HG03066 (cell line): ENCODE measurements around the gene GABBR2.
"Not testable (repeated sequence)": the region's sequence is repeated elsewhere in the genome, so short reads cannot be mapped to it uniquely, and the experiment has no call there.

ENCODE experiments used
- ATAC-seq: cut with Tn5 transposase; IDR thresholded peaks from one replicate; pipeline ENCODE4 v1.9.1; 2021; ENCODE audit warnings: low read depth; ENCODE audit not compliant: unreplicated experiment

The GABBR2 gene

DNA sequence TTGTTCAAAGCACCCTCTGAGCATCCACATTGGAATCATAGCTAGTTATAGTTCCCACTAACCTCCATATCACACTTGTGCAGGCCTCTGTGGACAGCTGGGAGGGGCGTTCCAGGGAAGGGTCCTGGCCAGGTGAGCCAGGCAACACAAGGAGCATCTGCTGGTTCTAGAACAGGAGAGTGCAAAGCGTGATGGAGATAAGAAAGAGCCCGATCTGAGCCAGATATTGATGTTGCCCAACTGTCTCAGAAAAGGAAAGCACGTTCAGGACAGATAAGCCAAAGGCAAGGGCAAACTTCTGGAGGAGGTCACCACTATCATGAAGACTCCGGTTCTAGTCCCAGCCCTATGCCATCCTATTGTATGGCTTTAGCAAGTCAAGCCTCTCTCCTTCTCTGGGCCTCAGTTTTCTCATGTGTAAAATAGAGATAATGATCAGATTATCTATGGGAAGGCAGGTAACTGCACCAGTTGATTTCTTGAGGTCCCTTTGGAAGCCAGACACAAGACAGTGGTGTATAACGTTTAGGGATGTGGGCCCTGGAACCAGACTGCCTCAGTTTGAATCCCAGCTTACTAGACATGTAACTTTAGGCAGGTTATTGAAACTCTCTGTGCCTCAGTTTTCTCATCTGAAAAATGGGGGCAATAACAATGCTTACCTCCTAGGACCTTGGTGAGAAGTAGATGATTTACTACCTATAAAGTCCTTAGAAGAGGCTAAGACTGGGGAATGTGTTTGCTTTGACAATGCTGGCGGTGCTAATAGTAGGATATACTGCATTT lies 19.8 kb downstream of the GABBR2 start:
- no peak for ATAC-seq

DNA sequence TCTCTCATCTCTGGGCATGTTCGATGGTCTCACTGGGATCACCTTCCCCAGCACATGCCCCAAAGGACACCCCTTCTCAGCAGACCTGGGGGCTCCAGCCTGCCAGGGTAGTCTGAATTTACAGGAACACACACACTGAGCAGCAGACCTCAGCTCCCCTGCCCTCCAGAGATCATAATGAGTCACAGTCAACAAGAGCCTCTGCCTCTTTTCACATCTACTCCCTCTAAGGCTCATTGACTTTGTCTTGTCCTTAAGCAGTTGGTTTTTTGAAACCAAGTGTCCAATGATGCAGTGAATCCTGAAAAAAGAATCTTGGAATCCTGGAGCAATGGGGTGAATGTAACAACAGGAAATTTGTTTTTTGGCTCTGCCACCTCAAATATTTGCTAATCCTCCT lies 20.8 kb downstream of the GABBR2 start:
- ATAC-seq, result no peak

DNA sequence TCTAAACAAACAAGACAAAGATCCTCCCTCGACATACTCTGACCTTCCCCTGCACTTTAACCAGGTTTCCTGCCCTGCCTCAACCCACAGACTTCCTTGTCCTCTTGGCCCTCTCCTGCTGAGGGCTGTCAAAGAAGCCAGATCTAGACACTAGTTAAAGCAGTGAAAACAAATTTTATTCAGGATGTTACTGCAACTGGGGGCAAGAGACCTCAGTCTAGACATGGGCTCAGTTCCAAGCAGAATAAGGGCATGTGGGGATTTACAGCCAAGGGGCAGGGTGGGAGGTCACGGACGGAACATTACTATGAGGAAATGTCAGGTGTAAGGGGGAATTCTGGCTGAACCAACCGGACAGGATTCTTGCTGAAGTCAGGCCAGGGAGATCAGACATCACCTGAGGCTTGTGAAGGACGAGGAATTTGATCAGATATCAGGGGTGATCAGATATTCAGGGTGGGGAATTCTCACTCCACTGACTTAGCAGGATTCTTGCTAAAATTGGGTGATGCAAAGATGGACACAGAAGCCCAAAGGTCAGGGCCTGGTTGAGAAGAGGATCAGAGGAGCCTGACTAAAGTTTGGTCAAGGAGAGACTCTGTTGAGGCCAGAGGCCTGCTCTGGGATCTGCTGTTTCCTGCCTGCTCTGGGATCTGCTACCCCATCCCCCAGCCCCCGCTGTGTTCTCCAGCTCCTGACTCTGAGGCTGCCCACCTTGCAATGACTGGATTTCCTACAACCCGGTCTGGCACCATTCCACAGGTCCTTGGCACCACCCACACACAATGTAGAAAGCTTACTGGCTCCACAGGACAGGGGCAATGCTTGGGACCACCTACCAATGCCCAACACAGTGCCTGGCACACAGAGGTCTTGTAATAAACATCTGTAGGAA lies 21.5 kb downstream of the GABBR2 start:
- ATAC-seq, result no peak

DNA sequence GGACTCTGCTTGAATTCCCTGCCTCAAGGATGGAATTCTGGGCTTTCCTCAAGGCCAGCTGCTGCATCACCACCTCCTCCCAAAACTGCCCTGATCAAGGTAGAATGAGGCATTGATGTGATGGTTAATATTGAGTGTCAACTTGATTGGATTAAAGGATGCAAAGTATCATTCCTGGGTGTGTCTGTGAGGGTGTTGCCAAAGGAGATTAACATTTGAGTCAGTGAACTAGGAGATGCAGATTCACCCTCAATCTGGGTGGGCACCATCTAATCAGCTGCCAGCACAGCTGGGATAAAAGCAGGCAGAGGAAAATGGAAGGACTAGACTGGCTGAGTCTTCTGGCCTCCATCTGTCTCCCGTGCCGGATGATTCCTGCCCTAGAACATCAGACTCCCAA lies 23.9 kb downstream of the GABBR2 start:
- not testable (repeated sequence) for ATAC-seq

DNA sequence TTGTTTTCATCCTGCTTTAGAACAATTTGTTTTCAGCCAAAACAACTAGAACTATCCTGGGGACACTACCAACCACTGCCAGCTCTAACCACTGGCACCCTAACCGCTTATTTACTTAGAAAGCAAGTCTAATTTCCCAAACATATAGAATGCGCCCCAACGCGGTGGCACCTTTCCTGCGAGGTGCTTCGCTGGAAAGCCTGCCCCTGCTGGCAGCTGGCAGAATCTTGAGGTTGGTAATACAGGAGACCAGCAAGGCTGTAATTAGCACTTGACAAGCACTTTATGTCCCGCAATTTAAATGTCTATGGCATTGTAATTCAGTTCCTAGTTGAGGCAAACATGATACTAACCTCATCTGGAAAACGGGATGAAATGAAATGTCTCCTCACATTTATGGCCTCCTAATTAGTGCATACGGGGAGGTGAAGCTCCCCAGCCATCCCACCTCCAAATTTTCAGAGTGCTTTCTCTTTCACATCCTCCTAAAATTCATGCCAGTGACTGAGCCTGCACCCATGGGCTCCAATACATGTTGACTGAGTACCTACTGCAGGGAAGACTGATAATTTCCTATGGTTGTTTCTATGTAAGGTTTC lies 30.4 kb downstream of the GABBR2 start:
- no peak for ATAC-seq

DNA sequence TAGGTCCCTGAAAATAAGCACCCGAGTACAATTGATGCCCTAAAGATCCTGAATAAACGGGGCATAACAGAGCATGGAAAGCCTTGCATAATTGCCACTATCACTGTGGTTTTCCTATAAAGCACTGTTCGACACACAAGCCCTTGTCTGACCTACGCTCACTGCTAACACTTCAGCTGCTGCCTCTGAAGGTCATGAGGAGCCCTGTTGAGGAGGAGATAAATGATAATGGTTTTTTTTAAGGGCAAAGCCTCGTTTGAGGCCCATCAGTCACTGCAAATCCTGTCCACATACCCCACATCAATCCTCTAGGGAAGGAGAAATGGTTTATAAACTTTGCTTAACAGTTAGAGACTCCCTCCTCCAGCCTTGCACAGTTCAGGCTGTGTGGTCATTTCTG lies 35.1 kb downstream of the GABBR2 start:
- no peak for ATAC-seq

DNA sequence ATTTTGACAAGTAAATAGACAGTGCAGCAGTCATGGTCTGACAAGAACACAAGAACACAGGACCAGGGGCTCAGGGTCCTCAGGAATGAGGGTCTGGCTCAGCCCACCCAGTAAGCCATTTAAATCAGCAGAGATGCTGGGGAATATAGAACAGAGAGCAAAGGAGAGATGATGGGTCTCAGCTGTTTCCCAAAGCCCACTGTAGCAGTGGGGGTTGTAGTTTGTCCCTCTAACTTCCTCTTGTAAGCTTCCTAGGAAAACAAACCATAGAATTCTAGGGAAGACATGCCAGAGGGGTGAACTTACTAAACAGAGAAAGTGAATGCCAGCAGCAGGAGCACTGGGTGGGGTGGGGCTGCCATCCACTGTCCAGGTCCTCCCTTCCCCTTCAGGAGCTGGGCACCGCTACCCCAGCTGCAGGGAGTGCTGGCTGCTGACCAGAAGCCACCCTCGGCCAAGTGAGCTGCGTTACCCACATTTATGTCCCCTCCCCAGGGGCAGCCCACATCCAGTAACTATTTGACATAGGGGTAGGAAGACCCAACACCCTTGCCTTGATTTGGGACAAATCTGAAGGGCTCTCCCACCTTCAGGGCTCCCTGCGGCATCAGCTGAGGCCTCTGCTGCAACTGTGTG lies 41.6 kb downstream of the GABBR2 start:
- ATAC-seq, result no peak

GRCh38 chr9:98665501-98665900 lies 43.2 kb downstream of the GABBR2 start:
- no peak for ATAC-seq

DNA sequence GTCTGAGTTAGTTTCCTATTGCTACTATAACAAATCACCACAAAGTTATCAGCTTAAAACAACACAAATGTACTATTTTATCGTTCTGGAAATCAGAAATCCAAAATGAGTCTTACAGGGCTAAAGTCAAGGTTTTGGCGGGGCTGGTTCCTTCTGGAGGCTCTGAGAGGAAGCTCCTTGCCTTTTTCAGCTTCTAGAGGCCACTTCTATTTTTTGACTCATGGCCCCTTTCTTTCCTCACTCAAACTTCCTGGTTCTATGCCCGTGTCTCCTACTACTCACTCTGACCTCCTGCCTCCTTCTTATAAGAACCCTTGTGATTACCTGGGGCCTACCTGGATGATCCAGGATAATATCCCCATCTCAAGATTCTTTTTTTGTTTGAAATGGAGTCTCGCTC lies 48.2 kb downstream of the GABBR2 start:
- no peak for ATAC-seq

- ATAC-seq, result no peak
Observed at GRCh38 chr9:98658951-98659351, 49.8 kb downstream of the GABBR2 start.

DNA sequence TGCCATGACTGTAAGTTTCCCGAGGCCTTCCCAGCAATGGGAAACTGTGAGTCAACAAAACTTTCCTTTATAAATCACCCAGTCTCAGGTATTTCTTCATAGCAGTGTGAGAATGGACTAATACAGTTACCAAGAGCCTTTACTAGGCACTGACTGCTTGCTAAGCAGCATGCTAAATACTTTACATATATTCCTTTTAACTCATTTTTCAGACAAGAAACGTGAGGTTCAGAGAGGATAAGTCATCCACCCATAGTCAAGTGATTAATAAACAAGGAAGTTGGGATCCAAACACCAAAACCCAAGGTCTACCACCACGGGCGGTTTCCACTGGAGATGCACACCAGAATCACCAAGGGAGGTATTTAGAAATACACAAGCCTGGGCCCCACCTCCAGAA lies 50.8 kb downstream of the GABBR2 start:
- ATAC-seq, result no peak

- no peak for ATAC-seq
Observed at GRCh38 chr9:98656511-98656910, 52.2 kb downstream of the GABBR2 start.

- ATAC-seq, result not testable (repeated sequence)
Observed at GRCh38 chr9:98655428-98655827, 53.3 kb downstream of the GABBR2 start.

- no peak for ATAC-seq
Observed at GRCh38 chr9:98654247-98654646, 54.5 kb downstream of the GABBR2 start.

- no peak for ATAC-seq
Observed at GRCh38 chr9:98652741-98653140, 56.0 kb downstream of the GABBR2 start.

DNA sequence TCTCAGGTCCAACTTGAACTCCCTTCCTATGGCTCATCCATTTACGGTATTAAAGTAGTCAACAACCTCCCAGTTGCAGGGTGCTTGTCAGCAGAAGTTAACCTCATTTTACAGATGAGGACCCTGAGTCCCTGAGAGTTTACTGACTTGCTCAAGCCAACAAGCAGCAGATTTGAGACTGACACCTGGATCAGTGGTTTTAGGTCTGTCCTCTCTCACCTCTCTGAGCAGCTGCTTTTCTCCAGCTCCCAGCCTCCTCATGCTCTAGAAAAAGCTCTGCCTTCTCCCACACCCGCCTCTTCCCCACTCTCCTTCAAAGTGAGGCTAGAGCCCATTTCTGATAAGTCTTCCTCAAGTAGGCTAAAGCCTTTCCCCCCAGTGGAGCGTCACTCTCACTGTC lies 56.4 kb downstream of the GABBR2 start:
- ATAC-seq, result no peak

GRCh38 chr9:98647236-98647635 lies 61.5 kb downstream of the GABBR2 start:
- no peak for ATAC-seq

GRCh38 chr9:98644011-98644410 lies 64.7 kb downstream of the GABBR2 start:
- ATAC-seq, result no peak

- ATAC-seq, result no peak
Observed at GRCh38 chr9:98642661-98643312, 65.9 kb downstream of the GABBR2 start.

DNA sequence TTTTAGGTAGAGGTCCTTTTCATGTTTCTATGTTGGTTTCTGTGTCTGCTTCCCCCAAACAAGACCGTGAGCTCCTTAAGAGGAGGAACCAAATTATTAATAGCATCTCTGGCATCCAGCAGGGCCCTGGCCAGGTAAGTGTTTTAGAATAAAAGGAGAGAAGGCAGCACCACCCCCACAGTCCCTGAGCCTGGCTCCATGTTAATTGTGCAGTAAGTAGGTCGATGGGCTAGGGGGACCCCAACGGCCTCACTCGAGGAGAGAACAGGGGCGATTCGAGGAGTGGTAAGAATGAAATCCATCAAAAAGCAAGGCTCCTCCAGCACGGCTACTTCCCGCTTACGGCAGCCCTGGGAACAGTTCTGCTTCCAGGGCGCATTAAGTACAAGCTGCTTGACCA lies 67.0 kb downstream of the GABBR2 start:
- no peak for ATAC-seq
